NCI-H2081 (cell line): Measurements from ENCODE around the gene PSME1.

Experiments
- DNase-seq, 2 experiments: peaks; one replicate each; lab custom pipeline; 2025; lab: John Stamatoyannopoulos, UW

PSME1 gene

GRCh38 chr14:24130380-24130716 is 5.6 kb upstream of the PSME1 start, which contains the start of gene FITM1:
Gene FITM1, plus strand, starts transcription at chr14:24130659. Its CDS starts 905 bp downstream, at chr14:24131564.
- no peak for DNase-seq

- no peak for DNase-seq
Observed at GRCh38 chr14:24130717-24131548, 5.1 kb upstream of the PSME1 start.

- DNase-seq, result no peak
Observed at GRCh38 chr14:24131549-24131966, 4.4 kb upstream of the PSME1 start.

- DNase-seq, result peak; percentile 72 to 89
Observed at GRCh38 chr14:24132061-24132685, 3.8 kb upstream of the PSME1 start.

GRCh38 chr14:24132976-24133375 is 3.0 kb upstream of the PSME1 start:
- no peak for DNase-seq

GRCh38 chr14:24133735-24134134 is 2.3 kb upstream of the PSME1 start:
- DNase-seq, result no peak

GRCh38 chr14:24135584-24135833 is 485 bp upstream of the PSME1 start:
- DNase-seq, result no peak

- no peak for DNase-seq
Observed at GRCh38 chr14:24136684-24137528, 912 bp downstream of the PSME1 start.

- DNase-seq, result no peak
Observed at GRCh38 chr14:24137529-24138395, 1.8 kb downstream of the PSME1 start.

GRCh38 chr14:24138396-24139271 is 2.6 kb downstream of the PSME1 start:
- DNase-seq, result no peak

- DNase-seq, result peak in 1 of 2 experiments; percentile 18
Observed at GRCh38 chr14:24139272-24139934, 3.4 kb downstream of the PSME1 start.

GRCh38 chr14:24141097-24141880 is 5.3 kb downstream of the PSME1 start, which contains the start of gene EMC9:
Gene EMC9, minus strand, starts transcription at chr14:24141591. Its CDS starts 287 bp downstream, at chr14:24141304.
- peak; percentile 99 to 100 for DNase-seq

GRCh38 chr14:24143511-24143910 is 7.5 kb downstream of the PSME1 start:
- DNase-seq, result no peak

- no peak for DNase-seq
Observed at GRCh38 chr14:24144451-24144850, 8.5 kb downstream of the PSME1 start.

GRCh38 chr14:24145219-24145618 is 9.2 kb downstream of the PSME1 start:
- DNase-seq, result no peak

GRCh38 chr14:24145690-24146452 is 9.9 kb downstream of the PSME1 start:
- no peak for DNase-seq

- DNase-seq, result peak; percentile 94 to 95
Observed at GRCh38 chr14:24146453-24146977, 10.5 kb downstream of the PSME1 start, which contains the start of gene PSME2. Gene PSME2, minus strand, starts transcription at chr14:24146610. Its CDS starts 29 bp downstream, at chr14:24146581.
